Endothelial cell of coronary artery (primary cell): ENCODE data around the gene ZDHHC13. TPM values are rescaled to one million over a fixed set of nuclear protein-coding genes. Genes with fewer than 3 reads are reported as not detected.

Experiments
- total RNA-seq: library from RNA; depleted of rRNA; stranded (reverse); fragments of >200 nt; gene quantifications from 2 replicates; pipeline ENCODE4 v1.2.3, GENCODE V29; 2014

ZDHHC13 gene, protein sequence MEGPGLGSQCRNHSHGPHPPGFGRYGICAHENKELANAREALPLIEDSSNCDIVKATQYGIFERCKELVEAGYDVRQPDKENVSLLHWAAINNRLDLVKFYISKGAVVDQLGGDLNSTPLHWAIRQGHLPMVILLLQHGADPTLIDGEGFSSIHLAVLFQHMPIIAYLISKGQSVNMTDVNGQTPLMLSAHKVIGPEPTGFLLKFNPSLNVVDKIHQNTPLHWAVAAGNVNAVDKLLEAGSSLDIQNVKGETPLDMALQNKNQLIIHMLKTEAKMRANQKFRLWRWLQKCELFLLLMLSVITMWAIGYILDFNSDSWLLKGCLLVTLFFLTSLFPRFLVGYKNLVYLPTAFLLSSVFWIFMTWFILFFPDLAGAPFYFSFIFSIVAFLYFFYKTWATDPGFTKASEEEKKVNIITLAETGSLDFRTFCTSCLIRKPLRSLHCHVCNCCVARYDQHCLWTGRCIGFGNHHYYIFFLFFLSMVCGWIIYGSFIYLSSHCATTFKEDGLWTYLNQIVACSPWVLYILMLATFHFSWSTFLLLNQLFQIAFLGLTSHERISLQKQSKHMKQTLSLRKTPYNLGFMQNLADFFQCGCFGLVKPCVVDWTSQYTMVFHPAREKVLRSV
- total RNA-seq, result 42.7 and 55.0 TPM in 2 replicates

DNA sequence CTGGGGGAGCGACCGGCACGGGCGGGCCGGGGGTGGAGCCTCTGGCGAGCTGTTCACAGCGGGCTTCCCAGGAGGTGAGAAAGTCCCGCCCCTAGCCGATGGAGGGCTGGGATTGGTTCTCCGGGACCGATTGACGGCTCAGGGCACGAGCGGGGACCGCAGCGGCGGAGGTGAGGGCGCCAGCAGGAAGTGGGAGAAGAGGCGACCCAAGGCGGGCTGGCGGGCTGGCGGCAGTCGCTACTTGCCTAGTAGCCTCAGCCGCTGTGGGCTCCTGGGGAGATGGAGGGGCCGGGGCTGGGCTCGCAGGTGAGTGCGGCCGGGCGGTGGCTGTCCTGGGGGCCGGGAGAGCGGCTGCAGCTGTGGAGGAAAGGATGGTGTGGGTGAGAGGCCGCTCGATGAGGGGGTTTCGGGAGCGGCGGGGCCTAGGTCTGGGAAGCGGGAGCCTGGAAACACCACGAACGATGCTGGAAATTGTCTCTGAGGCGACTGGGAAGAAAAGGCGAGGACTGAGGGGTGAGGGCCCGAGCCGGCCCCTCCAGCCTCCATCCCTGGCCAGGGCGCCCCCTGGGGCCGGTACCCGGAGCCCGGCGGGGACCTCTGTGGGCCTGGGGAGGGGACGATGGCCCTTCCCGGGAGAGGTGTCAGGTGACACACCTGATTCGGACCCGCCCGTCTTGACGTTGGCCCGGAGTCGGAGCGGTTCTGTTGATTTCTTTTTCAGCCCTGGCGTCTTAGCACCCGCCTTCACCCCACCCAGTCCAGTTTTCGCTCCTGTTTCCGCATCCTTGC, at the start of gene ZDHHC13:
Gene ZDHHC13, plus strand, starts transcription at position 198 of the 789 bp plus-strand sequence. Its CDS starts 82 bp downstream, at position 280.

DNA sequence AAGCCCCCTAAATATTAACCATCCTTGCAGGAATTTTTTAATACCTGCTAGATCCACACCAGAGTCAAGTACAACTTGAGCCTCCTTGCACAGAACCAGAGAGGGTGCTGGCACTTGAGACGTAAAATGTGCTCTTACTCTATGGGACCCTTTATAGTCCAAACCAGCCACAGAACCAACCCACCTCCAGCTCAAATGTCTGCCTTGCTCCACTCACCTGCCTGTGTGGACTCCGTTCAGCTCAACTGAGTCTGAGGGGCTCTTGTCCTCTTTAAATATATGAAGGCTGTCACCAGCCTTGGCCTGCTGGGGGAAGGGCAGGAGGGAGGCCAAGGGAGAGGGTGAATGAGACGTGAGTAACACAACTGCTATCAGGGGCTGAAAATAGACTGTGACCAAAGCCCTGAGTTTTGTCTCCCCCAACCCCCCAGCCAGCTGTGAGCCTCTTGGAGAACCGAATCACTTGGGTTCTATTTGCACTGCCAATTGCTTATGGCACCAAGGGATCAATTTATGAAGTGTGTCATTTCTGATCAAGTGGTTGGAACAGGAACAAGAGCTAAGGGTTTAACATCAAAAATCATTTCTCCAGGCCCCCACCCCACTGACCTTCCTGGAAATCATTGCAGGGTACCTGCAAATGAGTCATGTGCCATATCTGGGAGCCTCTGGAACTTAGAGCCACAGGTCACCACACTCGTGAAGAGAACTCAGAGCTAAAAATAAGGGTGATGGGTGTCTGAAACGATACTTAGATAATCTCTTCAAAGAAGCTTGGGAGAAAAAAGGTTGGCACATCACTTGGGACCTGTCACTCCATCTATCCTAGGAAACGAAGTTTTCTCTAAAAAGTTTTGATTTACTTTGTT, 85.0 kb downstream of the ZDHHC13 start, which contains the start of gene CSRP3:
Gene CSRP3, minus strand, starts transcription at position 247 of the 869 bp plus-strand sequence. CDS start 9,535 bp downstream, outside the sequence.

Other genes starting within 250 kb of the ZDHHC13 start
- not detected in 2 replicates for gene MRGPRX1, start 177.8 kb upstream of the ZDHHC13 start, total RNA-seq
- not detected in 2 replicates for gene MRGPRX2, start 56.5 kb upstream of the ZDHHC13 start, total RNA-seq
- gene CSRP3, start 84.8 kb downstream of the ZDHHC13 start, total RNA-seq, result not detected in 2 replicates
- 1.0 and 2.6 TPM in 2 replicates for gene E2F8, start 123.8 kb downstream of the ZDHHC13 start, total RNA-seq